Choroid plexus epithelial cell (primary cell): ENCODE measurements around the gene ANKRD39.

ENCODE experiments used
- DNase-seq: peaks from one replicate; pipeline ENCODE4 v3.0.0-alpha.2; 2010; ENCODE audit warnings: low read depth
- H3K4me3 ChIP-seq: 2 replicates; pipeline ENCODE4 v1.5.1; 2011; ENCODE audit warnings: low read depth, mild to moderate bottlenecking, control low read depth, low read length, moderate library complexity
- CTCF ChIP-seq: conservative IDR thresholded peaks from 2 replicates; pipeline ENCODE4 v1.5.1; 2011; ENCODE audit warnings: low read depth, mild to moderate bottlenecking, control low read depth, inconsistent platforms, low read length, moderate library complexity

Gene ANKRD39

DNA sequence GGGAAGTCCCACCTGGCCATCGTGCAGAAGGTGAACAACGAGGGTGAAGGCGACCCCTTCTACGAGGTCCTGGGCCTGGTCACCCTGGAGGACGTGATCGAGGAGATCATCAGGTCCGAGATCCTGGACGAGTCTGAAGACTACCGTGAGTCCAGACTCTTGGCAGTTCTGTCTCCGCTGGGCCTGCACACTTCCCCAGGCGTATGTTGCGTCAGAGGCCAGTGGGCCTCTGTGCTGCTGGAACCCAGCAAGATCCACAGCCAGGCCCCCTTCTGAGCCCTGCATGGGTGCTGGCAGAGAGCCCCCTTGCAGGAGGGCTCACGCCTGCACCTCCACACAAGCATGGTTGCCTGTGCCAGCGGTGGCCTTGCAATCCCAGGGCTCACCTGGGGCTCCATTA is 32.8 kb downstream of the ANKRD39 start:
- DNase-seq, result no peak
- H3K4me3 ChIP-seq, result no peak overlapping the region
- no peak for TF ChIP-seq CTCF

GRCh38 chr2:96824079-96824870 is 33.5 kb downstream of the ANKRD39 start:
- no peak for TF ChIP-seq CTCF
- peak; percentile 80 for DNase-seq
- H3K4me3 ChIP-seq, result no peak overlapping the region

DNA sequence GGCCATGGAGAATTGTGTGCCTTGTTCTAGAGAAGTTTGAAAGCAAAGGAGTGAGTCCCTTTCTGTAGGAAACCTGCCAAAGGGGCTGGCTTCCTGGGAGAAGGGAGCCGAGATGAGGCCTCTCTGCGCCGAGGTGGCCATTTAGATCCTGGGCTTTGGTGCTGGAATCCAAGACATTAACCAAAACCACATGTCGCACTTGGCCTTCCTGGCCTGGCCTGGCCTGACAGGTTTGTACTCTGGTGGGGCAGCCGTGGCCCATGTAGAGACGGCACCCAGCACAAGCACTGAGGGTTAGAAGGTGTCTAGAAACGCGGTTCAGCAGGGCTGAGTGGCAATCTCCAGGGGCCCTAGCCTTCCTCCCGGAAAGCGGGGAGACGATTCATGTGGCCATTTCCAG is 34.6 kb downstream of the ANKRD39 start:
- no peak overlapping the region for H3K4me3 ChIP-seq
- no peak for TF ChIP-seq CTCF
- no peak for DNase-seq

DNA sequence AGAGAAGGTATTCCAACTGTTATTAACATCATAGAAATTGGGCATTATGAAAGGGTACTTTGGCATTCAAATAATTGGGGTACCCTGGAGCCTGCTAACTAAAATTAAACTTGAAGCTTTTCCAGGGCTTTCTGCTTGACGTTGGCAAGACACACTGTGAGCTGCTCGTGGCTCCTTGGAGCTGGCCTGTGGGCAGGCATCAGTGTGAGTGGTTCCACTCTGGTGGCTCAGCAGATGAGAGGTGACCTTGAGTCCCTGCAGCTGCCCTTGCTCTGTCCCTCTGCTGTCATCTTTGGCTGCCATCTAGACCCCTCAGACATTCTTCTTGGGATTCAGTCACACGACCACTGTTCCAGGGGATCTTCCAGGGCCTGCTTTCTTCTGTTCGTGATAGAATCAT is 35.0 kb downstream of the ANKRD39 start:
- no peak overlapping the region for H3K4me3 ChIP-seq
- DNase-seq, result no peak
- TF ChIP-seq CTCF, result no peak

- no peak for DNase-seq
- no peak for TF ChIP-seq CTCF
- no peak overlapping the region for H3K4me3 ChIP-seq
These were observed 36.6 kb downstream of the ANKRD39 start for GRCh38 chr2:96821113-96821675.

GRCh38 chr2:96819876-96820511 is 37.8 kb downstream of the ANKRD39 start:
- no peak overlapping the region for H3K4me3 ChIP-seq
- no peak for DNase-seq
- no peak for TF ChIP-seq CTCF
